Osteoblast (primary cell): ENCODE data around the gene RARB. TPM values are rescaled to one million over a fixed set of nuclear protein-coding genes. Genes with fewer than 3 reads are reported as not detected.

ENCODE experiments used
- DNase-seq: peaks from one replicate; pipeline ENCODE4 v3.0.0; 2011; ENCODE audit warnings: low spot score, mixed read lengths; ENCODE audit not compliant: insufficient read length; ENCODE audit errors: missing footprints
- H2AFZ ChIP-seq: 2 replicates; pipeline ENCODE4 v1.6.0; 2011; ENCODE audit warnings: mild to moderate bottlenecking, low read length
- H3K27ac ChIP-seq: 2 replicates; pipeline ENCODE4 v1.5.1; 2011; ENCODE audit warnings: mild to moderate bottlenecking, low read depth, low read length, moderate library complexity
- H3K27me3 ChIP-seq: 2 replicates; pipeline ENCODE4 v1.6.0; 2012; ENCODE audit warnings: mild to moderate bottlenecking, control low read depth, inconsistent platforms, low read length, moderate library complexity; ENCODE audit not compliant: insufficient read depth
- H3K36me3 ChIP-seq: 2 replicates; pipeline ENCODE4 v1.5.1; 2011; ENCODE audit warnings: mild to moderate bottlenecking, low read length, control low read depth, moderate library complexity; ENCODE audit not compliant: insufficient read depth
- H3K4me1 ChIP-seq: 2 replicates; pipeline ENCODE4 v1.5.1; 2011; ENCODE audit warnings: mild to moderate bottlenecking, low read length, control low read depth, moderate library complexity; ENCODE audit not compliant: insufficient read depth
- H3K4me2 ChIP-seq: 2 replicates; pipeline ENCODE4 v1.6.0; 2011; ENCODE audit warnings: mild to moderate bottlenecking, low read length; ENCODE audit not compliant: insufficient read depth
- H3K4me3 ChIP-seq: fragments of 200-600 bp; sonication (generic); 3 replicates; pipeline ENCODE4 v1.5.1; 2012; ENCODE audit warnings: mild to moderate bottlenecking, low read length, inconsistent platforms; ENCODE audit not compliant: insufficient read depth
- H3K79me2 ChIP-seq: 2 replicates; pipeline ENCODE4 v1.6.0; 2012; ENCODE audit warnings: mild to moderate bottlenecking, low read length, control low read depth, inconsistent platforms; ENCODE audit not compliant: insufficient read depth
- H3K9me3 ChIP-seq: 2 replicates; pipeline ENCODE4 v1.5.1; 2011; ENCODE audit warnings: low read depth, low read length, control low read depth
- H4K20me1 ChIP-seq: 2 replicates; pipeline ENCODE4 v1.6.0; 2012; ENCODE audit warnings: mild to moderate bottlenecking, low read length, control low read depth; ENCODE audit not compliant: insufficient read depth
- CTCF ChIP-seq: IDR thresholded peaks from 2 replicates; pipeline ENCODE4 v1.5.1; 2011; ENCODE audit warnings: mild to moderate bottlenecking, low read depth, low read length, moderate library complexity; ENCODE audit errors: extremely low read depth
- total RNA-seq: library from RNA; depleted of rRNA; stranded (reverse); fragments of >200 nt; gene quantifications from 2 replicates; pipeline ENCODE4 v1.2.3, GENCODE V29; 2012

Gene RARB
- total RNA-seq, 1 donor: 7.6 TPM

GRCh38 chr3:25597535-25598101, 169.6 kb downstream of the RARB start:
- peaks cover 2% of the 10 kb centered on the region for H3K79me2 ChIP-seq
- no peak overlapping the region for H3K27ac ChIP-seq
- no peaks in the 10 kb centered on the region for H3K27me3 ChIP-seq
- H3K4me3 ChIP-seq: no peak overlapping the region
- peaks cover 40% of the 10 kb centered on the region for H3K36me3 ChIP-seq
- H4K20me1 ChIP-seq: no peaks in the 10 kb centered on the region
- H3K9me3 ChIP-seq: no peaks in the 10 kb centered on the region
- no peak overlapping the region for H3K4me2 ChIP-seq
- H3K4me1 ChIP-seq: peaks cover 12% of the 10 kb centered on the region
- no peak for DNase-seq
- no peak for TF ChIP-seq CTCF
- no peak overlapping the region for H2AFZ ChIP-seq

GRCh38 chr3:25603703-25604102, 175.6 kb downstream of the RARB start:
- no peak overlapping the region for H2AFZ ChIP-seq
- no peak overlapping the region for H3K4me3 ChIP-seq
- no peaks in the 10 kb centered on the region for H4K20me1 ChIP-seq
- peaks cover 6% of the 10 kb centered on the region for H3K79me2 ChIP-seq
- no peaks in the 10 kb centered on the region for H3K27me3 ChIP-seq
- H3K4me1 ChIP-seq: peaks cover 21% of the 10 kb centered on the region
- TF ChIP-seq CTCF: no peak
- H3K4me2 ChIP-seq: peak overlapping the region; percentile 4
- peaks cover 37% of the 10 kb centered on the region for H3K36me3 ChIP-seq
- no peaks in the 10 kb centered on the region for H3K9me3 ChIP-seq
- H3K27ac ChIP-seq: peak overlapping the region; percentile 58
- DNase-seq: no peak

- H3K27me3 ChIP-seq: no peaks in the 10 kb centered on the region
- no peaks in the 10 kb centered on the region for H3K9me3 ChIP-seq
- peaks cover 37% of the 10 kb centered on the region for H3K36me3 ChIP-seq
- no peak overlapping the region for H2AFZ ChIP-seq
- peaks cover 6% of the 10 kb centered on the region for H3K79me2 ChIP-seq
- no peak for DNase-seq
- peaks cover 21% of the 10 kb centered on the region for H3K4me1 ChIP-seq
- no peak overlapping the region for H3K4me3 ChIP-seq
- TF ChIP-seq CTCF: no peak
- peak overlapping the region; percentile 5 for H3K4me2 ChIP-seq
- H3K27ac ChIP-seq: peak overlapping the region; percentile 58
- H4K20me1 ChIP-seq: no peaks in the 10 kb centered on the region
Observed at GRCh38 chr3:25604107-25604805, 176.2 kb downstream of the RARB start.

GRCh38 chr3:25610167-25610566, 182.1 kb downstream of the RARB start:
- no peak for DNase-seq
- TF ChIP-seq CTCF: no peak
- Histone ChIP-seq H3K9me3 (no peaks in the 10 kb centered on the region), H3K4me3 (no peak overlapping the region), H3K27me3 (no peaks in the 10 kb centered on the region), H3K79me2 (no peaks in the 10 kb centered on the region), H3K4me2 (no peak overlapping the region), H2AFZ (no peak overlapping the region), H3K4me1 (peaks cover 4% of the 10 kb centered on the region), H3K36me3 (peaks cover 66% of the 10 kb centered on the region), H4K20me1 (no peaks in the 10 kb centered on the region), H3K27ac (no peak overlapping the region)
